ENCODE measurements around the gene SP6.

The SP6 gene

GRCh38 chr17:47812146-47812920 lies 38.6 kb downstream of the SP6 start:
- no peak overlapping the region for H3K4me3 ChIP-seq (ENCODE audit: low read length)
- H3K27ac ChIP-seq (ENCODE audit: low read length), result no peak overlapping the region
- H3K9me3 ChIP-seq (ENCODE audit: control insufficient read depth, low read depth, low read length), result no peaks in the 10 kb centered on the region
- H3K4me1 ChIP-seq (ENCODE audit: control insufficient read depth, low read depth, low read length), result no peaks in the 10 kb centered on the region
- no peaks in the 10 kb centered on the region for H3K27me3 ChIP-seq (ENCODE audit: control insufficient read depth, insufficient read depth, low read length)
- no peak overlapping the region for H3K9ac ChIP-seq (ENCODE audit: low read length)
- peaks cover 4% of the 10 kb centered on the region for H3K36me3 ChIP-seq (ENCODE audit: control insufficient read depth, low read depth, low read length)

GRCh38 chr17:47811709-47812108 lies 39.3 kb downstream of the SP6 start:
- H3K4me1 ChIP-seq (ENCODE audit: control insufficient read depth, low read depth, low read length), result no peaks in the 10 kb centered on the region
- peaks cover 4% of the 10 kb centered on the region for H3K36me3 ChIP-seq (ENCODE audit: control insufficient read depth, low read depth, low read length)
- no peaks in the 10 kb centered on the region for H3K27me3 ChIP-seq (ENCODE audit: control insufficient read depth, insufficient read depth, low read length)
- H3K9ac ChIP-seq (ENCODE audit: low read length), result no peak overlapping the region
- no peak overlapping the region for H3K27ac ChIP-seq (ENCODE audit: low read length)
- H3K4me3 ChIP-seq (ENCODE audit: low read length), result no peak overlapping the region
- H3K9me3 ChIP-seq (ENCODE audit: control insufficient read depth, low read depth, low read length), result no peaks in the 10 kb centered on the region

- H3K36me3 ChIP-seq (ENCODE audit: control insufficient read depth, low read depth, low read length), result peaks cover 4% of the 10 kb centered on the region
- H3K27ac ChIP-seq (ENCODE audit: low read length), result no peak overlapping the region
- no peak overlapping the region for H3K9ac ChIP-seq (ENCODE audit: low read length)
- no peaks in the 10 kb centered on the region for H3K4me1 ChIP-seq (ENCODE audit: control insufficient read depth, low read depth, low read length)
- no peaks in the 10 kb centered on the region for H3K27me3 ChIP-seq (ENCODE audit: control insufficient read depth, insufficient read depth, low read length)
- no peak overlapping the region for H3K4me3 ChIP-seq (ENCODE audit: low read length)
- H3K9me3 ChIP-seq (ENCODE audit: control insufficient read depth, low read depth, low read length), result no peaks in the 10 kb centered on the region
Measured at GRCh38 chr17:47810901-47811635, 39.9 kb downstream of the SP6 start.

GRCh38 chr17:47810200-47810821 lies 40.7 kb downstream of the SP6 start:
- H3K4me3 ChIP-seq (ENCODE audit: low read length), result no peak overlapping the region
- no peak overlapping the region for H3K9ac ChIP-seq (ENCODE audit: low read length)
- H3K4me1 ChIP-seq (ENCODE audit: control insufficient read depth, low read depth, low read length), result no peaks in the 10 kb centered on the region
- no peaks in the 10 kb centered on the region for H3K27me3 ChIP-seq (ENCODE audit: control insufficient read depth, insufficient read depth, low read length)
- H3K36me3 ChIP-seq (ENCODE audit: control insufficient read depth, low read depth, low read length), result peaks cover 4% of the 10 kb centered on the region
- H3K9me3 ChIP-seq (ENCODE audit: control insufficient read depth, low read depth, low read length), result no peaks in the 10 kb centered on the region
- H3K27ac ChIP-seq (ENCODE audit: low read length), result no peak overlapping the region

GRCh38 chr17:47808830-47809480 lies 42.0 kb downstream of the SP6 start:
- no peak overlapping the region for H3K27ac ChIP-seq (ENCODE audit: low read length)

GRCh38 chr17:47808036-47808829 lies 42.7 kb downstream of the SP6 start:
- H3K4me1 ChIP-seq (ENCODE audit: control insufficient read depth, low read depth, low read length), result no peaks in the 10 kb centered on the region
- H3K9me3 ChIP-seq (ENCODE audit: control insufficient read depth, low read depth, low read length), result no peaks in the 10 kb centered on the region
- no peak overlapping the region for H3K4me3 ChIP-seq (ENCODE audit: low read length)
- H3K27ac ChIP-seq (ENCODE audit: low read length), result no peak overlapping the region
- H3K27me3 ChIP-seq (ENCODE audit: control insufficient read depth, insufficient read depth, low read length), result no peaks in the 10 kb centered on the region
- no peak overlapping the region for H3K9ac ChIP-seq (ENCODE audit: low read length)
- H3K36me3 ChIP-seq (ENCODE audit: control insufficient read depth, low read depth, low read length), result peaks cover 4% of the 10 kb centered on the region

More at GRCh38 chr17:47808830-47809480, 42.0 kb downstream of the SP6 start:
- no peak overlapping the region for H3K4me3 ChIP-seq (ENCODE audit: low read length)
- no peaks in the 10 kb centered on the region for H3K9me3 ChIP-seq (ENCODE audit: control insufficient read depth, low read depth, low read length)
- H3K27me3 ChIP-seq (ENCODE audit: control insufficient read depth, insufficient read depth, low read length), result no peaks in the 10 kb centered on the region
- peaks cover 4% of the 10 kb centered on the region for H3K36me3 ChIP-seq (ENCODE audit: control insufficient read depth, low read depth, low read length)
- H3K4me1 ChIP-seq (ENCODE audit: control insufficient read depth, low read depth, low read length), result no peaks in the 10 kb centered on the region
- H3K9ac ChIP-seq (ENCODE audit: low read length), result no peak overlapping the region

- no peak overlapping the region for H3K9ac ChIP-seq (ENCODE audit: low read length)
- H3K36me3 ChIP-seq (ENCODE audit: control insufficient read depth, low read depth, low read length), result peaks cover 4% of the 10 kb centered on the region
- H3K4me3 ChIP-seq (ENCODE audit: low read length), result no peak overlapping the region
- H3K4me1 ChIP-seq (ENCODE audit: control insufficient read depth, low read depth, low read length), result no peaks in the 10 kb centered on the region
- no peaks in the 10 kb centered on the region for H3K27me3 ChIP-seq (ENCODE audit: control insufficient read depth, insufficient read depth, low read length)
- H3K9me3 ChIP-seq (ENCODE audit: control insufficient read depth, low read depth, low read length), result no peaks in the 10 kb centered on the region
- no peak overlapping the region for H3K27ac ChIP-seq (ENCODE audit: low read length)
Measured at GRCh38 chr17:47807421-47807820, 43.5 kb downstream of the SP6 start.

- H3K27me3 ChIP-seq (ENCODE audit: control insufficient read depth, insufficient read depth, low read length), result no peaks in the 10 kb centered on the region
- H3K36me3 ChIP-seq (ENCODE audit: control insufficient read depth, low read depth, low read length), result peaks cover 4% of the 10 kb centered on the region
- no peak overlapping the region for H3K4me3 ChIP-seq (ENCODE audit: low read length)
- no peak overlapping the region for H3K27ac ChIP-seq (ENCODE audit: low read length)
- H3K4me1 ChIP-seq (ENCODE audit: control insufficient read depth, low read depth, low read length), result no peaks in the 10 kb centered on the region
- H3K9me3 ChIP-seq (ENCODE audit: control insufficient read depth, low read depth, low read length), result no peaks in the 10 kb centered on the region
- H3K9ac ChIP-seq (ENCODE audit: low read length), result no peak overlapping the region
Measured at GRCh38 chr17:47806913-47807255, 44.1 kb downstream of the SP6 start.

- Histone ChIP-seq H3K4me1 (ENCODE audit: control insufficient read depth, low read depth, low read length) (no peaks in the 10 kb centered on the region), H3K27ac (ENCODE audit: low read length) (no peak overlapping the region), H3K9me3 (ENCODE audit: control insufficient read depth, low read depth, low read length) (no peaks in the 10 kb centered on the region), H3K27me3 (ENCODE audit: control insufficient read depth, insufficient read depth, low read length) (no peaks in the 10 kb centered on the region), H3K36me3 (ENCODE audit: control insufficient read depth, low read depth, low read length) (peaks cover 4% of the 10 kb centered on the region), H3K4me3 (ENCODE audit: low read length) (no peak overlapping the region), H3K9ac (ENCODE audit: low read length) (no peak overlapping the region)
Measured at GRCh38 chr17:47806026-47806912, 44.7 kb downstream of the SP6 start.

GRCh38 chr17:47804461-47804860 lies 46.5 kb downstream of the SP6 start:
- Histone ChIP-seq H3K9me3 (ENCODE audit: control insufficient read depth, low read depth, low read length) (no peaks in the 10 kb centered on the region), H3K4me3 (ENCODE audit: low read length) (no peak overlapping the region), H3K27ac (ENCODE audit: low read length) (no peak overlapping the region), H3K9ac (ENCODE audit: low read length) (no peak overlapping the region), H3K36me3 (ENCODE audit: control insufficient read depth, low read depth, low read length) (peaks cover 4% of the 10 kb centered on the region), H3K27me3 (ENCODE audit: control insufficient read depth, insufficient read depth, low read length) (no peaks in the 10 kb centered on the region), H3K4me1 (ENCODE audit: control insufficient read depth, low read depth, low read length) (no peaks in the 10 kb centered on the region)
